SW 1271 (cell line): ENCODE measurements around the gene ATP1A1.
A peak's percentile ranks its signal among the peaks of the same experiment; 100 is the strongest.

ENCODE experiments used
- DNase-seq, 2 experiments: peaks; one replicate each; lab custom pipeline; 2025; lab: John Stamatoyannopoulos, UW

The ATP1A1 gene

DNA sequence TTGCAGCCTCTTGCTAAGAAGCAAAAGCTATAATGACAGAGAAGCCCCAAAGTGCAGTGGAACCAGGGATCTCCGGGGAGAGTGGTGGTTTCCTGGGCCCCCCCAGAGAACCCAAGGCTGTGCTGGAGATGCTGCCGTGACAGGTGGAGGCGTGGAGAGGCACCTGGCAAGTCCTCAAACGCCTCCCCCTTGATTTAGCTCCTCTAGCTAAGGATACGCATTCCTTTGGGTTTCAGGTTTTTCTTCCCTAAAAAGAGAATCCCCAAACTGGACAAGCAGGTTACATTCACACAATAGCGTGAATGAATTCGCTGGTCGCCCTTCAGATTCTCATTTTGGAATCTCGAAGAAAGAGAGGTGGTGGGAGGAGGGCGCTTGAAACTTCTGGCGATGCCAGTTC, 853 bp upstream of the ATP1A1 start:
- no peak for DNase-seq

DNA sequence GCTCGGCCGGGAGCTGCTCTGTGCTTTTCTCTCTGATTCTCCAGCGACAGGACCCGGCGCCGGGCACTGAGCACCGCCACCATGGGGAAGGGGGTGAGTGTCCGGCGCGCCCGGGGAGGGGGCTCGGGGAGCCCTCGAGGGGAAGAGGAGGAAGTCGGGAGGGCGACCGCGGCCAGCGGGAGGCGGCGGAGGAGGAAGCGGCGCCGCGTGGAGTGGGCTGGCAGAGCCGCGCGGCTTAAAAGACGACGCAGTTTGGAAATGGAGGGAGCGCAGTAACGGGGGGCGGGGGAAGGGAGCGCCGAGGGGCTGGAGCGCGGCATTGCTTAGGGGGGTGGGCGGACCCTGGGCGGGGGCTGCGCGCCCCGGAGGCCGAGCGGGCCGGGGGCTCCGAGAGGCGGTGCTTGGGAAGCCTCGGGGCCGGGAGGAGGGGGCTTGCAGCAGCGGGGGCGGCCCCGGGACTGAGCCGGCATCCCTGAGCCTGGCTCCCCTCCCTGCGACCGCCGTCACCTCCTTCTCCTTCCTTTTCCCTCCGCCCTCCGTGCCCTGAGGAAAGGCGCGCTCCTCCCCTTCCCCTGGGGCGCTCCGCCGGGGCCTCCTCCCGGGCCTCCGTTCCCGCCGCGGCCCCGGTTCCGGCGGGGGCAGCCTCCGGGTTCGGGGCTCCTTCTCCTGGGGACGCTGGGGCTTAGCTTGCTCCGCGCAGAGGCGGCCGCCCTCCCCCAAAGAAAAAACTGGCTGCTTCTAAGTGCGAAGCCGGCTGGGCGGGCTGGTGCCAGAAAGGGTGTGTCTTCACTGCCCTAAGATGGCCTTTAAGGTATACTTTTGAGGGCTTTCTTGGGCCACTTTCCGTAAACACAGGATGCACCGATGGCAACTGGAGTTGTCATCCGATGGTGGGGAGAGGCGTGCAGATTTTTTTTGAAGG, 648 bp downstream of the ATP1A1 start:
- DNase-seq = peak; percentile 5 to 51

DNA sequence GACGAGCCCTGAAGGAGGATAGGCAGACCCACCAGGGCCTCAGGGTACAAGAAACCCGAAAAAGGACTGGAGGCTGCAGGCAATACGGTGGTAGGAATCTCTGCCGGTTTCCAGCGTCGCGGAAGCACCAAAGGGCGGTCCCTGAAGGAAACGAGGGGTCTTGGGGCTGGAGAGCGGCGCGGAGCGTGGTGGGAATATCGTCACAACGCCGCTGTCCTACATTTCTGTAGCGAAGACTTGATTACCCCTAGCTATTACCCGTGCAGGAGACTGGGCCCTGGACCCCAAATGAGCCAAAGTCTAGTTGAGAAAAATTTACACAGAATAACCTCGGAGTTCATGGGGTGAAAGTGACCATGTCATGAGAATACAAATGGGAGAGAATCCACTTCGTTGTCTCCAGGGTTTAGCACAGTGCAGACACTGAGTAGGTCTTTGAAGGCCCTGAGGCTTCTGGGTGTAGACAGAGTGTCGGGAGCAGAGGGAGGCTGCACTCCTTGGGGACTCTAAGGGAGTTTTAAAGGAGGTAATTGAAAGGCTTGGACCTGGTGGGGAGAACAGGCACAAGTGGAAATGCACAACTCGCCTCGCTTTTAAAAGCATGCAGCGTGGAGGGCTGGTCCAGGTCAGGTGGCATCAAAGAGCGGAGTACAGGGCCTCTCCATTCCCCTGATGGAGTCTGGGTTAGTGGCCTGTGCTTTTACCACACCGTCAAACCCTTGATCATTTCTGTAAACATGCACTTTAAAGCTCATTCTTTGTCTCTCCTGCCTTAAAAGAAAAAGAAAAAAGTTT, 1.5 kb downstream of the ATP1A1 start:
- DNase-seq = no peak

DNA sequence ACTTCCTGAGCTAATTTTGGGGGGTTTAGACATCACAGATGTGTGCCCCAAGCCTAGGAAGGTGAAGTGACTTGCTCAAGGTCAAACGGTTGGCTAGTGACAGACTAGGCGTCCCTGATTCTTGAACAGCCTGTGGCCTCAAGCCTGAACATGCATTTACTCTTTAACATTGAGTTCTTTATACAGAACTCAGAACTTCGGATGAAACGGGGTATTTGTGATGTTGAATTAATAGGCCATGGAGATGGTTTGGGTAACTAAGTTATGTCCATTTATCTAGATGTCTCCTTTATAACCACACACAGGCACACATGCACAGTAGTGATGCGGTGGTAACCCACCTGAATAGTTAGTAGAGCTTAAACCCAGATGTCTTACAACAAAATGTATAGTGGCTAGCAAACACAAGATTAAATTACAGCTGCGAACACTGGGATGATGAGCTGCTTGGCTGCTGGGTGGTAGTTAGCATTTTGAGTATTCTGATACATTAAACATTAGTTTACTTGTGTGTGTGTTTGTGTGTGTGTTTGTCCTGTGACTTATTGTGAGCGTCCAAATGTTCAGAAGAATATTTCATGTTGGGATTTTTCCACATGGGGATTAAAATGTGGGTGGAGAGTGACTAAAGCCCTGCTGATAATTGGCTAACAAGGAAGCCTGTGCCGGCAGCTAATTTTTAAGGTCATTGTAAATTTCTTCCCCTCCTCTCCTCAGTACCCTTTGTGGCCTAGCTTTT, 2.3 kb downstream of the ATP1A1 start:
- no peak for DNase-seq

DNA sequence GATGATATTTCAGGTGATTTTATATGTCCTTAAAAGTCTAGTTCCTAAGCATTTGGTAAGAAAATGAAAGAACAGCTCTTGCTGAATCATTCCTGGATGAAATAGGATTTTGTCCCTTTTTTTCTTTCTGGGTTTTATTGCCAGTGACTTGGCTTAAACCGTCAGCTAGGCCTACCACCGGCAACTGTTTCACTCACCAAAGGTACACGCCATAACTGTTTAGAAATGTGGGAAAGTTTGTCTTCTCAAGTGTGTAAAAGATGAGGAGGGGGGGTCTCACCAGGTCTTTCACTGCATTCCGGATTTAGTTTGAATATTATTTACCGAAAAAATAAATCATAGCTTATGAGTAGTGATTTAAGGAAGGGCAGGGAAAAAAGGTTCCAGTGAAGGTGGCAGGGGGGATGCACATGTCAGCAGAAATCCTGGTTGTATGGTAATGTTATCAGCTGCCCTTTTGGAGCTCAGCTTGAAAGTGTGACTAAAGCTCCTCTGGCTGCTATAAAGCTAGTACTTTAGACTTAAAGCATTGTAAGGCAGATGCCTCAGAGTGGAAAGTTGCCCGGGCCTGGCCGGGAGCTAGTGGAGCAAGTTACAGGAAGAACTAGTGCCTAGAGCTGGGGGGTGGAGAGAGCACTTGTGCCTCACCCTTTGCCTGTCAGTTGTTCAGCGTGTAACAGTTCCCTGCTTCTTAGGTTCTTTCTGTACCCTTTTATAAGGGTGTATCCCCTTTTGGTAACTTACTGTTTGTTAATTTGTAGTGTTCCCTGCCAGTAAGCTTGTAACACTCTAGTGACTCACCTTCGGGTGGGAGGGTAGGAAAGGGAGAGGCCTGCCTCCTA, 3.1 kb downstream of the ATP1A1 start:
- peak in 1 of 2 experiments; percentile 50 for DNase-seq

DNA sequence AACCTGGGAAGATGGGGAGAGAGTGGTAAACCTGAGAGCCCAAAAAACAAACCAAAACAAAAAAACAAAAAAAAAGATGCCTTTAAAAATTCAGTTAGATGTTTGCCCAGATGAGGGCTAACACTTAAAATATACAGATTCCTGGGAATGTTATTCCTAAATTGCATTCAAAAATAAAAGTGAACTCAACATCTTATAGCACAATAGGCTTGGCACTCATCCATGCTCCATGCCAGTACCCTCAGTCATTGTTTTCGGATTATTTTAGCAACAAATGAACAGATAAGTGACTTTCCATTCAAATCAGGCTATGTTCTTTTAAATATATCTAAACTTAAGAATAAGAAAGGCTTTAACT, 3.7 kb downstream of the ATP1A1 start:
- DNase-seq = peak in 1 of 2 experiments; percentile 39

DNA sequence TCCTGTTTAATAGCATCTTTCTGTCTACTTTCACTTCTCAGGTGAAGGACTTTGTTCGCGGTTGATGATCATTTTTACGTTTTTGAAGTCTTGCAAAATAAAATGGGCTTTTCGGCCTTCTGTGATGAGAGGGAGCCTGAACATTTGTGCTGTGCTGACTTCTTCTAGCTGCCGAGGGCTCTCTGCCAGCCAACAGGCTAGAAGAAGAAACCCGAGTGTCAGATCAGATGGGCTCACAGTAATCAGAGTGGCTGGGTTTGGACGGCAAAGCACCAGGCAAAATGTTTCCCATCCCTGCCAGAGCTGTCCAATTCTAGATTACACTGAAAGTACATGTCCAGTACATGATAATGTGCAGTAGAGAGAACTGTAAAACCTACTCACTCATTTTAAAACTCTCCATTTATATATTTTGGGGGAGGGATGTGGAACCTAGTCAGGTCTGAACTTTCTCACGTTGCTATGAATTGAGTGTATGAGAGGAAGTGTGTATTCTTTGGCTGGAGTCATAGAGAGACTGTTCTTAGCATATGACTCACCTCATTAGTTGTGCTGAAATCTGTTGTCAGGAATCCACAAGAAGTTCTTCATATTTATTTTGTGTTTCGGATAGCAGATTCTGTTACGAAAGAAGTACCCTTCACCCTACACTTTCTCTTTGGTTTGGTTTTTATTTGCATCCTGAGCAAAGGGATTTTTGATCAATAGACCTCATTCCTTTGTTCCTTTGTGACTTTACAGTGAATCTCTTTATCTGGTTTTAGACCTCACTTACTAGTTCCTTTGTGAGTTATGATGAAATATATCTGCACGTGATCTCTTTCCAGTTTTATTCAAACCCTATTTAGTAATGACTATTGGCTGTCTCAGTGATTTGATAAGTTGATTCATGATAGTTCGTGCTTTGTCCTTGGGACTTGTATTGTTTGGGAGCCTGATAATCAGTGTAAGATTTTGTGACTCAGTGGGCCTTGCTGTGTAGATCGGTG, 4.8 kb downstream of the ATP1A1 start:
- DNase-seq = peak; percentile 3 to 79

DNA sequence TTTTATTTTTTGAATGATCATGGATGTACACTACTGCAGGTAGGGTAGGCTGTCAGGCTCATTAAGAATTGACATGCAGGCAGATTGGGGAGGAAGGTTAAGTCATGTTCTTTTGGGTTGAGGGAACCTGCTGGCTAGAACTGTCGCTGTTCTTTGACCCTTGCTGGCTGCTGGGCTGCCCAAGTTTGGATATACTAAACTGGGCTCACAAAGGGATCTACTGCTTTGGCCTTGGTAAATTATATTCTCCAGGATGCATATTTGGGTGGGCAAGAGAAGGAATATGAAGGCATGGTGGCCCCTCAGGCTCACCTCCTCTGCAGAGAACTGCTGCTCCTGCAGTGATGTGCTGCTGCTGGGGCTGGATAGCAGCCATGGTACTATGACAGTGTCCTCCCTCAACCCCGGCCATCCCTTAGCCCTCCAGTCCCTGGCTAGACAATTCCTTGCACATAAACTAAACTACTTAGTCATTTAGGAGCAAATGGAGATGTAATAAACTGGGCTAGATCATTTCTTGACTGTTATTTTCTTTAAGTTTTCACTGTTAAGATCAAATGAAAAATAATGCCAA, 6.1 kb downstream of the ATP1A1 start:
- no peak for DNase-seq

DNA sequence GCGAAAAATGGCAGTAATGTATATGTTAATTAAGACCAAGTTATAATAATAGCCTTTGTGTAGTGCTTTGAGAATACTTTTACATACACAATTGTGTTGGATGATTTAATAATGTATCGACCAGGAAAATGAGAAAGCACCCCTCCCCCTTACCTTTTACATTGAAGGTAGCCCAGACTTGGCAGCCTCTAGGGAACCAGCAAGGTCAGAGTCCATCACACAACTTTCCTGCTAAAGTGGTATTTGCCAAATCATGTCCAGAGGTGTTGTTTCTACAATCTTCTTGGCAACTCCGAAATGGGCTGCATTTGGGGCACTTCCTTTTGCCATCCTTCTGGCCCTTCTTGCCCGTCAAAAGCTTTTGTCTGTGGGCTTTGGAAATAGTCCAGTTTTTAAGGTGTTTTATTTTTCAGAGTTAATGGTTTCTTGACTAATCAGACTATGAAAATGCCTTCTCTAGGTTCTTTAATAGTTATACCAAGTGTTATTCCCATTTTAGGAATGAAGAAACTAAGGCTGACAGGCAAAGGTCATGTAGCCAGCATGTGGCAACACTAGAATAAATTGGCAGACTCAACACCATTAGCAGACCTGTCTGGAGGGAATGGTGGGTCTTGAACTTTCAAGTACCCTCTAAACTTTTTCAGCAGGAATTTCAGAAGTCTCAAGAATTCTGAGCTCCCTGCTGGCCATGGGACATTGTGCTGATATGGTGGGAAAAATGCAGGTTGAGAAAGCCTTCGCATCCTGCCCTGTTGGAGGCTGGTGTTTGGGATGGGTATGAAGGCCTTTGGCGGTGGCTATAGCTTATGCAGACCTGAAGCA, 6.8 kb downstream of the ATP1A1 start:
- no peak for DNase-seq

DNA sequence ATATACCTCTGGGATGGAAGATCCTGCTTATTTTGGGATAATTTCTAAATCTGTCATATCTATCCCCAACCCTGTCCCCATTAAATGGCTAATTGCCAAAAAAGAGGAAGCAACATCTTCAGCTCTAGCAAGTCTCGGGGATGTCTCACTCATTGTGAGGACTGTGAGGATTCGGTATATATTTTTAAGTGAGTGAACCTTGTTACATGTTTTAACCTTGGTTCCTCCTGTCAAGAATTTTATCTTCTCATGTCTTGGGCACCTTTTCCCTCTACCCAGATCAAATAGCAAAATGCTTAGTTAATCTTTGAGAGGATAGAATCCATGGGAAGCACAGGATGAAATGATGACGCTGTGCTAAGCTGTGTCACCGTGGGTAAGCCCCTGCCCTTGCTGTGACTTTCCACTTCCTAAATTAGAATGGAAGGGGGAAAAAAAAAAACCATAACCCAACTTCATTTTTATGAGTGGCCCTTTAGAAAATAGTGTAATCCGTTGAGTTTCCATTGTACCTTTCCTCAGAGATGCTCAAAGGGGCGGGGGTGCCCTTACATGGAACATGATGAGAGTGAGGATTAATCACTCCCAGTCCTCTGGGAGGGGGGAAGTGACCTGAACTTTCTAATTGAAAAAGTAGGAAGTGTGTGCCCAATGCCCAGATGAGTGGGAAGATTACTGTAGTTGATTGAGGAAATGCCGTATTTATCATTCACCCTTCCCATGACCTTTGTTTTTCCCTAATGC, 7.6 kb downstream of the ATP1A1 start:
- no peak for DNase-seq

DNA sequence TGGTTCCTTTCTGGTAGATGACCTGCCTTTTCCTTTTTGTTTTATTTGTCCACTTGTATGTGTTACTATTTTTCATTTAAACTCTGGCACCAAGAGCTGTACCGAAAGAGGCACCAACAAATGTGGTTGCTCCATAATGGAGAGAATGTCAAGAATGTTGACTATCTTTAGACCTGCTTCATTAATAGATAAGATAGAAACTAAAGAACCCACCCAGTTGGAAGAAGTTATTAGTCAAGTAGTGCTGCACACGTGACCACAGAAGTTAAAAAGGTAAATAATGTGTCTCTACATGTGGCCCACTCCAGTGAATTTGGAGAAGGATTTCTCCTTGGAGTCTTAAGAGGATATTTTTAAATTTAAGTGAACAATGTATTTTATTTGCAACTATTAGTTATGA, 9.3 kb downstream of the ATP1A1 start:
- no peak for DNase-seq

DNA sequence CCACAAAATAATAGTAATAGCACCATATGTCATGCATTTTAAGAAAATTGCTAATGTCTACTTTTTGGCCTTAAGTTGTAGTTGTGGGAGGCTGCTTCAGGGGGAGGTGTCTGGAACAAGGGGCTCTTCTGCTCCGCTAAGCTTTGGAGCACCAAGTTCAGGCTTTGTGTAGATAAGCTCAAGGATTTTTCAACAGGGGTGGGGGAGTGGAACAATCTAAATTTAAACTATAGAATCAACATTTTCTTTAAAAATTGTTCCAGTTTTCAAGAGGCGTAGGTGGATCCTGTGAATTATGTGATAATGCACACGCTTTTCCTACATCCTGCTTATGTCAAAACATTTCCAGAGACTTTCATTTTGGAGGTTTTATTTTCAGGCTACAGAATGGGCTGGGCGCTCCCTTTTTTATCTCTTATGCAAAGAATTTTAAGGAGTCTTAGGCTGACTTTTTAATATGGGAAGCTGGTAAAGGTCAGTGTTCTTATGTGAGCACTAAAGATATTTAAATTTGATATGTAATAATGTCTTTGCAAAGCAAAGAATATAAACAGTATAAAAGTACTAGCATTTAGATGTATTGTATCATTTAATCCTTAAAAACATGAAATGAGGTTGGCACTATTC, 9.9 kb downstream of the ATP1A1 start:
- no peak for DNase-seq

DNA sequence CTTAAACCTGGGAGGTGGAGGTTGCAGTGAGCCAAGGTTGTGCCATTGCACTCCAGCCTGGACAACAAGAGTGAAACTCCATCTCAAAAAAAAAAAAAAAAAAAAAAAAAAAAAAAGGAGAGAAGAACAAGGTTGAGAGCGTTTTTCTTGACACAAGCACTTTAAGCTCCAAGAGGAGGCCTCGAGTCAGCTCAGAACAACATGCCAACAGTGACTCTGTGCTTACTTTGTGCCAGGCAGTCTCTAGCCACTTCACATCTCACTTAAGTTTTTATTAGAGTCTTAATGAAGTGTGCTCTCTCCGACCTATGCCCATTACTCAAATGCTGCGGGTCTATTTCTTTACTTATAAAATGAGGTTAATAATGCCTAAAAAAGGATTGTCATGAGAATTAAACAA, 13.0 kb downstream of the ATP1A1 start:
- no peak for DNase-seq

DNA sequence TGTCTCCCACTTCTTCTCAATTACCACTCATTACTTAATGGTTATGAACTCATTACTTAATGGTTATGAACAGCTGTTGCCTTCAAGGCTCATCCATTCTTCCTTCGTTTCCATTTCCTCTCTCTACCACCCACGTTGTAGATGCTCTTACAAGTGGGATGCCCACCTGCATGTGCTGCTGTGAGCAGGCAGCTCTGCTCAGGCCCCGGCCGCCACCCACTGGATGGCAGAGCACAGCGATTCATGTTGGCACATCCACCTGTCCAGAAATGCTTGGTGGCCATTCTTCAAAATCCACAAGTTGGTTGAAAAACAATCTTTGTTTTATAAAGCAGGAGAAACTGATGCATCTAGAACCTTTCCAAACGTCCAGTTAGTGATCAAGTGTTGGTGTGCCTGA, 14.5 kb downstream of the ATP1A1 start:
- DNase-seq = no peak

DNA sequence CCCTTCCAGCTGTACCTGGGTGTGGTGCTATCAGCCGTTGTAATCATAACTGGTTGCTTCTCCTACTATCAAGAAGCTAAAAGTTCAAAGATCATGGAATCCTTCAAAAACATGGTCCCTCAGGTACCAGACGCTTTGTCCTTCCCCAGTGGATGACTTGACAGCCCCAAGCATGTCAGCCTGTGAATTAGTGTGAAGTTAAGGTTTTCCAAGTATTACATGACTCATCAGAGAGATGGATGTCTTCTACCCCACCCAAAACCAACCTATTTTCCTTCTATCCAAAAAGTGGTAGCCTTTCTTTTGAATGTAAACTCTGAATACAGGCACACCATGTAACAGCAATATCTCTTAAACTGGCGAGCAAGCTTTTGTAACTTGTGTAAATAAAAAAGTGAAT, 15.1 kb downstream of the ATP1A1 start:
- DNase-seq = no peak

DNA sequence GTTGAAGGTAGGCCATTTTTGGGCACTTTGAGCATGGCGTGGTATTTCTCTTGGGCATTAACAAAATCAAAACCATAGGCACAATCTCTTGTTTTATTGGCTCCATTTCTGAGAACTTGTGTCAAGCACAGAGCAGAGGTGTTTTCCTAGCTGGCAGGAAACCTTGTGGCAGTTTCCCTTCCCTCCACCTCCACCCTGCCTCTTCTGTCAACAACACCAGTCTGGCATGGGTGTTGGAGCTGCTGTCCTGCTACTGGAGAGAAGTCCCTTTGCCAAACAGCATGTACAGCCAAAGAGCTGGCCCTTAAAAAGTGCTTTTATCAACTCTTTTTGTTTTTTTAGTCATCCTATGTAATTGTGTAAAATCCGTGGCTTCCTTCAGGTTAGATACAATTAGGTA, 16.0 kb downstream of the ATP1A1 start:
- no peak for DNase-seq

DNA sequence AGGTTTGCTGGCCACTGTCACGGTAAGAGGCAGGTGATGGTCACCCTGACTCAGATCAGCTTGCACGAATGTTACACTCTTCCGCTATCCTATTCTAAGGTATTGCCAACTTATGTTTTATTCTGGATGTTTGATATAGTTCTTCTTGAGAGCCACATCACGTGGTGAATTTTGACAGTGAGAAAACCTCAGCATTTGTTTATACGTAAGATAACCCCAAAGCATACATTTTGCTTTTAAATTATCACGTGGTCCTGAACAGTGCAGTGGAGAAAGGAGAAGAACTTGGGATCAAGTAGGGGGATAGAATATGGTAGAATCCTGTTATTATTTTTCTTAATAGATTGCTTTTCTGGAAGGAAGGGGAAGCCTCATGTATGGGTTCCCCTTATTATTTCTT, 16.6 kb downstream of the ATP1A1 start:
- no peak for DNase-seq

DNA sequence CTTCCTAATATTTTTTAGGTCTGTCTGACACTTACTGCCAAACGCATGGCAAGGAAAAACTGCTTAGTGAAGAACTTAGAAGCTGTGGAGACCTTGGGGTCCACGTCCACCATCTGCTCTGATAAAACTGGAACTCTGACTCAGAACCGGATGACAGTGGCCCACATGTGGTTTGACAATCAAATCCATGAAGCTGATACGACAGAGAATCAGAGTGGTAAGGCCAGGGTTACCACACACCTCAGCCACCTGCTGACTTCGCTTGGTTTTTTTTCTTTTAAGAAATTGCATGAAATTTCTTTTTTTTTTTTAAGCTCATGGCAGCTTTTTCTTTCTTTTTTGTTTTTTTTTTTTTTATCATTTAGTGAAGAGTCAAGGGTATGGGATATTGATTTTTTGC, 17.2 kb downstream of the ATP1A1 start:
- DNase-seq = no peak
